K562 treated with DMSO at 1 percent for 12 hours (cell line): Measurements from ENCODE around the gene ABCB8. TPM values are rescaled to one million over a fixed set of nuclear protein-coding genes. Genes with fewer than 3 reads are reported as not detected.

Experiments
- total RNA-seq: library from RNA; unstranded; fragments of 300-600 nt; gene quantifications from 2 replicates; pipeline ENCODE4 v1.2.3, GENCODE V29; 2022; ENCODE audit not compliant: insufficient read depth

ABCB8 gene
- 25.8 and 40.2 TPM in 2 replicates for total RNA-seq

GRCh38 chr7:151028131-151028947 lies at the start of gene ABCB8:
ABCB8 (plus strand) TSS chr7:151028450; CDS start chr7:151028516, 66 bp downstream.

DNA sequence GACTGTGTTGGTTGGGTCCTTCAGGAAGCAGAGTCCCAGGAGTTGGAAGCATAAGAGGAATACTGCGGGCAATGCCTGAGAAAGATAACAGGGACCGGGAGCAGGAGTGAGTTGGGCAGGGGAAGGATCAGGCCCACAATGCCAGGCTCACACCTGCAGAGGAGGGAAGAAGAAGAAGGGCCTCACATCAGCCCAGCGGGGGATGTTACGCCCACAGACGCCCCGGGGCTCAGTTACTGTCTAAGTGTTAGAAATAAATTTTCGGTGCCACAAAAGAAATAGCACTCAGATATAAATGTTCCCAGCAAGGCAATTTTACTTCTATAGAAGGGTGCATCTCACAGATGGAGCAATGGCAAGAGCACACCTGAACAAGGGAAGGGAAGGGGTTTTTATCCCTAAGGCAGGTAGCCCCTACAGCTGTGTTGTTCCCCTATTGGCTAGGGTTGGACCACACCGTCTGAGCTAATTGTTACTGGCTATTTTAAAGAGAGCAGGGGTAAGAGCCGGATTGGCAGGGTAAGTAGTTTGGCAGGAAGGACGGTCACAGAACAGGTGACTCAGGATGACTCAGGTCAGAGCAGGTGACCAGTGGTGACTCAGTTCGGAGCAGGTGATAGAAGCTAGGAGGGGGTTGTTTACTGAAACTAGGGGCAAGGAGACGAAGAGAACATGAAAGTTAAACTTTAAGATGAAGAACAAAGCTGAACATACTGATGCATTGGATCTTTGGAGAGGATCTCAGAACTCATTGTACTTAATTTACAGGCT lies 37.6 kb upstream of the ABCB8 start, which contains the start of gene NOS3:
NOS3 (plus strand) TSS at position 602 of the 771 bp plus-strand sequence. CDS start 2,787 bp downstream, outside the sequence.

DNA sequence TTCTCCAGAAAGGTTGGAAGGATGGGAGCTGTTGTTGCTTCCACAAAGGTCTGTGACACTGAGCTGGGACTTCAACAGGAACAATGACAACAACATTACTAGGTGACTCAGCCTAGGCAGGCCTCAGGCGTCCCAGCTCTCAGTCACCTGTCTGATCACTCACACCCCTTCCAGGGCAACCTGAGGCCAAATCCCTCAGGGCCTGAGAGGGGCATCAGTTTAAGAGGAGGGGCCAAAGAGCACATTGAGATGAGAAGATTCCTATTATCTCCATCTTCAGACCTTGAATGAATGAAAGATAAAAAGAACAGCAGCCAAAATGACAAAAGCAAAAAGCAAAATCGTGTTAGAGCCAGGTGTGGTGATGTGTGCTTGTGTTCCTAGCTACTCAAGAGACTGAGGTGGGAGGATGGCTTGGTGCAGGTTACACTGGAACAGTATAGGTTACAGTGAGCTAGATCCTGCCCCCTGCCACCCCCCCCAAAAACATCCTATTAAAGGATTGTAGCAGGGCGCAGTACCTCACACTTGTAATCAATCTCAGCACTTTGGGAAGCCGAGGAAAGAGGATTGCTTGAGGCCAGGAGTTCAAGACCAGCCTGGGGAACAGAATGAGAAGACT lies 3.7 kb upstream of the ABCB8 start, which contains the start of gene ATG9B:
ATG9B (minus strand) TSS at position 60 of the 622 bp plus-strand sequence. CDS start 71 bp downstream, outside the sequence.

GRCh38 chr7:151047976-151048815 lies 19.9 kb downstream of the ABCB8 start, which contains the start of gene ASIC3:
ASIC3 (plus strand) TSS chr7:151048531; CDS start chr7:151048886, 355 bp downstream.

DNA sequence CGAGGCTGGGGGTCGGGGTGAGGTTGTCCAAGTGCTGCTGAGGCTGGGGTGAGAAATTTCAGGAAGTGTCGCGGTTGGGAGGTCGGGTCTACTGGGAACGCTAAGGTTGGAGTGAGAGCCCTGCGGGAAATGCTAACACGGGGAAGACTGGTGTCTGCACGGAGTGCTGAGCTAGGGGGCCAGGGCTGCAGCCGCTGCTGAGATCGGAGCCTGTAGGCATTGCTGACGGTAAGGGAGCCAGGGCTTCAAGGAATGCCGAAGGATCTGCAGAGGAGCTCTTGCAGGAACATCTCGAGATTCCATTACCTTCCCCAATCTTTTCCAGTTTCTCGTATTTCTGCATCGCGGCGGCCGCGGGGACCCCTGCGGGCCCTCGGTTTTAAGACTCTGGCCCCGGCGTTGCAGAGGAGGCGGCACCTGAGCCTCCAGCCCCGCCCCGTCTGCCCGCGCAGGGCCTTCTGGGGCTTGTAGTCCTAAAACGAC lies 29.3 kb downstream of the ABCB8 start, which contains the start of gene CDK5:
CDK5 (minus strand) TSS at position 392 of the 483 bp plus-strand sequence; CDS start at position 343, 49 bp downstream.

DNA sequence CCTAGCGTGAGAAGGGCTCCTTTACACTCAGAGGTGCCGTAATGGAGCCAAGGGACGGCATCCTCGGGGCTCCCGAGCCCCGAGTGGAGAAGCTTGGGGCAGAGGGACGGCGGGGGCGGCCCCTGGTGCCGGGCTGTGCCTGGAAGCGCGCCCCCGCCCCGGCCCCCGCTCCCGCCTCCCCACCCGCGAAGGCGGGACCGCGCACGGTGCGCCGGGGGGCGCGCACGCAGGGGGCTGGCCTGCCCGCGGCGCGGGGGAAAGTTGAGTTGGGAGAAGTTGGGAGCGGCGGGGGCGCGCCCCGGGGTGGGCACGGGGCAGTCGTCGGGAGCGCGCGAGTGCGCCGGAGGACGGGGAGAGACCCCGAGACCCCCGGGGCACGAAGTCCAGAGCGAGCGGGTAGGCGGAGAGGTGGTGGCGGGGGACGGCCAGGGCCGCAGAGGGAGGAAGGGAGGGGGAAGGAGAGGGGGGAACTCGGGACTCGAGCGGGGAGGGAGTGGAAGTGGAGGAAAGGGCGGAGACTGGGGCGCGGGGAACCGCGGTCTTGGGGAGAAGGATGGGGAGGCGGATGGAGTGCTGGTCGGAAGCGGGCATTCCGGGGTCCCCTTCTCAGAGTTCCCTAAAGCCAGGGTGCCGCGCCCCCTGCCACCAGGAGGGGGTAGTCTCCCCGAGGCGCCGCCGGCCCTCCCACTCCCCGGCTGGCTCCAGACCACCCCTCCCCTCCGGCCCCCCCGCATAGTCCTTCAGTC lies 31.3 kb downstream of the ABCB8 start, which contains the start of gene SLC4A2:
SLC4A2 (plus strand) TSS at position 223 of the 746 bp plus-strand sequence. CDS start 2,399 bp downstream, outside the sequence.

DNA sequence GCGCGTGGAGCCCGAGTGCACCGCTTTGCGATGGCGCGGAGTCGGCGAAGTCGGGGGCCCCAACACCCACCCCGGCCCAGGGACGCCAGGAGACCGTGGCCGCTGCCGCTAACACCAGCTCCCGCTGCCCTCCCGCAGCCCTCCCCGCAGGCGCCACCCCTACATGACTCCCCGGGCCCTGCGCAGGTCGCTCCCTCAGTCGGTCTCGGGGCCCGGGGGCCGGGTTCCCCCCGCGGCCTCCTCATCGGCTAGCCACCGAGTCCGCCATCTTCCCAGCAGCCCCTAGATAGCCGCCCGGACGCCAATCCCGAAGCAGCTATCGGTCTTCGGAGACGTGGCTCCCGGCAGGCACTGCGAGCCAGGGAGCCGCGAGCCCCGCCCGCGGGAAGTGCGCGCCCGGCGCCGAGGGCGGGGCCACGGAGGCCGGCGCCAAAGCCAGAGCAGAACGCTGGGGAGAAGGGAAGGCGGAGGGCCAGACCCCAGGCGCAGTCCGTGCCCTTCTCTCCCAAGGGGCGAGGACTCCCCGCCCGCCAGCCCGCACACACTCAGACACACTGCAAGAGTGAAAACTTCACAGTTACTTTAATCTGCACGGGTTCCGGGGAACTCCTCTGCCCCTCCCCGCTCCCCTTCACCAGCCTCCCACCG lies 52.4 kb downstream of the ABCB8 start, which contains the start of gene FASTK:
FASTK (minus strand) TSS at position 288 of the 648 bp plus-strand sequence; CDS start at position 245, 43 bp downstream.

GRCh38 chr7:151083071-151083823 lies 55.0 kb downstream of the ABCB8 start, which contains the start of gene TMUB1:
TMUB1 (minus strand) TSS chr7:151083493; CDS start chr7:151082563, 930 bp downstream.

GRCh38 chr7:151085691-151086620 lies 57.7 kb downstream of the ABCB8 start, which contains the start of gene AGAP3:
AGAP3 (plus strand) TSS chr7:151086475; CDS start chr7:151086742, 267 bp downstream.

Other genes starting within 250 kb of the ABCB8 start
- gene TMEM176B, start 228.1 kb upstream of the ABCB8 start, total RNA-seq: 0.70 TPM in 1 of 2 replicates, not detected in the other
- gene TMEM176A, start 227.7 kb upstream of the ABCB8 start, total RNA-seq: 1.2 and 1.9 TPM in 2 replicates
- not detected in 2 replicates for gene AOC1, start 175.9 kb upstream of the ABCB8 start, total RNA-seq
- 76.1 and 114 TPM in 2 replicates for gene KCNH2, start 50.1 kb upstream of the ABCB8 start, total RNA-seq
- gene NOS3, start 37.4 kb upstream of the ABCB8 start, total RNA-seq: 40.1 and 40.4 TPM in 2 replicates
- gene ATG9B, start 4.0 kb upstream of the ABCB8 start, total RNA-seq: 5.7 TPM in 1 of 2 replicates, not detected in the other
- gene ASIC3, start 20.1 kb downstream of the ABCB8 start, total RNA-seq: 8.5 and 14.4 TPM in 2 replicates
- gene CDK5, start 29.4 kb downstream of the ABCB8 start, total RNA-seq: 40.9 and 43.0 TPM in 2 replicates
- gene SLC4A2, start 31.1 kb downstream of the ABCB8 start, total RNA-seq: 255 and 273 TPM in 2 replicates
- 127 and 144 TPM in 2 replicates for gene FASTK, start 52.4 kb downstream of the ABCB8 start, total RNA-seq
- gene TMUB1, start 55.0 kb downstream of the ABCB8 start, total RNA-seq: 239 and 324 TPM in 2 replicates
- gene AGAP3, start 58.0 kb downstream of the ABCB8 start, total RNA-seq: 73.3 and 103 TPM in 2 replicates
- not detected in 2 replicates for gene GBX1, start 139.2 kb downstream of the ABCB8 start, total RNA-seq
- not detected in 2 replicates for gene ASB10, start 158.8 kb downstream of the ABCB8 start, total RNA-seq
- not detected in 2 replicates for gene H2BK1, start 182.0 kb downstream of the ABCB8 start, total RNA-seq
- gene ABCF2, start 198.8 kb downstream of the ABCB8 start, total RNA-seq: 30.6 and 56.6 TPM in 2 replicates
- 52.2 and 73.3 TPM in 2 replicates for gene CHPF2, start 204.0 kb downstream of the ABCB8 start, total RNA-seq
- 2.6 and 8.6 TPM in 2 replicates for gene SMARCD3, start 220.2 kb downstream of the ABCB8 start, total RNA-seq